ENCODE results near the gene WFDC12.
"Not testable (repeated sequence)": the region's sequence is repeated elsewhere in the genome, so short reads cannot be mapped to it uniquely, and the experiment has no call there.

The WFDC12 gene

GRCh38 chr20:45152405-45152804 lies 28.1 kb upstream of the WFDC12 start:
- no peaks in the 10 kb centered on the region for H3K4me1 ChIP-seq (ENCODE audit: control insufficient read depth in 1 of 2, insufficient read depth in 2 of 2, low read length in 2 of 2)
- H3K36me3 ChIP-seq (ENCODE audit: control insufficient read depth in 1 of 2, insufficient read depth in 2 of 2, low read length in 2 of 2) = no peaks in the 10 kb centered on the region
- peaks cover 1 to 6% of the 10 kb centered on the region in 2 donors for H3K9me3 ChIP-seq (ENCODE audit: control insufficient read depth in 1 of 2, low read length in 2 of 2)
- H3K9ac ChIP-seq (ENCODE audit: low read depth in 1 of 2, low read length in 2 of 2) = no peak overlapping the region
- no peak overlapping the region for H3K4me3 ChIP-seq (ENCODE audit: low read depth in 1 of 2, low read length in 2 of 2)
- no peak overlapping the region for H3K27ac ChIP-seq (ENCODE audit: low read depth, low read length)
- peaks cover 4 to 5% of the 10 kb centered on the region in 2 donors for H3K27me3 ChIP-seq (ENCODE audit: control insufficient read depth in 1 of 2, insufficient read depth in 2 of 2, low read length in 2 of 2)

- peaks cover 17 to 23% of the 10 kb centered on the region in 2 donors for H3K27me3 ChIP-seq (ENCODE audit: control insufficient read depth in 1 of 2, insufficient read depth in 2 of 2, low read length in 2 of 2)
- no peaks in the 10 kb centered on the region for H3K9me3 ChIP-seq (ENCODE audit: control insufficient read depth in 1 of 2, low read length in 2 of 2)
- H3K36me3 ChIP-seq (ENCODE audit: control insufficient read depth in 1 of 2, insufficient read depth in 2 of 2, low read length in 2 of 2) = no peaks in the 10 kb centered on the region
- no peak overlapping the region for H3K4me3 ChIP-seq (ENCODE audit: low read depth in 1 of 2, low read length in 2 of 2)
- no peak overlapping the region for H3K9ac ChIP-seq (ENCODE audit: low read depth in 1 of 2, low read length in 2 of 2)
- H3K27ac ChIP-seq (ENCODE audit: low read depth, low read length) = no peak overlapping the region
- no peaks in the 10 kb centered on the region for H3K4me1 ChIP-seq (ENCODE audit: control insufficient read depth in 1 of 2, insufficient read depth in 2 of 2, low read length in 2 of 2)
Measured at GRCh38 chr20:45149062-45149461, 24.8 kb upstream of the WFDC12 start.

- Histone ChIP-seq H3K27ac (ENCODE audit: low read depth, low read length) (no peak overlapping the region), H3K27me3 (ENCODE audit: control insufficient read depth in 1 of 2, insufficient read depth in 2 of 2, low read length in 2 of 2) (peaks cover 8 to 14% of the 10 kb centered on the region in 2 donors), H3K4me1 (ENCODE audit: control insufficient read depth in 1 of 2, insufficient read depth in 2 of 2, low read length in 2 of 2) (peaks cover 9 to 11% of the 10 kb centered on the region in 2 donors), H3K9me3 (ENCODE audit: control insufficient read depth in 1 of 2, low read length in 2 of 2) (no peaks in the 10 kb centered on the region), H3K36me3 (ENCODE audit: control insufficient read depth in 1 of 2, insufficient read depth in 2 of 2, low read length in 2 of 2) (no peaks in the 10 kb centered on the region), H3K4me3 (ENCODE audit: low read depth in 1 of 2, low read length in 2 of 2) (no peak overlapping the region), H3K9ac (ENCODE audit: low read depth in 1 of 2, low read length in 2 of 2) (no peak overlapping the region)
Measured at GRCh38 chr20:45140836-45141235, 16.6 kb upstream of the WFDC12 start.

GRCh38 chr20:45139733-45140375 lies 15.6 kb upstream of the WFDC12 start:
- H3K9ac ChIP-seq (ENCODE audit: low read depth in 1 of 2, low read length in 2 of 2); H3K27ac ChIP-seq (ENCODE audit: low read depth, low read length); H3K9me3 ChIP-seq (ENCODE audit: control insufficient read depth in 1 of 2, low read length in 2 of 2); H3K27me3 ChIP-seq (ENCODE audit: control insufficient read depth in 1 of 2, insufficient read depth in 2 of 2, low read length in 2 of 2); H3K4me3 ChIP-seq (ENCODE audit: low read depth in 1 of 2, low read length in 2 of 2); H3K36me3 ChIP-seq (ENCODE audit: control insufficient read depth in 1 of 2, insufficient read depth in 2 of 2, low read length in 2 of 2): not testable (repeated sequence)
- H3K4me1 ChIP-seq (ENCODE audit: control insufficient read depth in 1 of 2, insufficient read depth in 2 of 2, low read length in 2 of 2) = peaks cover 9 to 11% of the 10 kb centered on the region in 2 donors

GRCh38 chr20:45138561-45139300 lies 14.5 kb upstream of the WFDC12 start:
- no peak overlapping the region for H3K27ac ChIP-seq (ENCODE audit: low read depth, low read length)
- H3K36me3 ChIP-seq (ENCODE audit: control insufficient read depth in 1 of 2, insufficient read depth in 2 of 2, low read length in 2 of 2) = no peaks in the 10 kb centered on the region
- H3K4me3 ChIP-seq (ENCODE audit: low read depth in 1 of 2, low read length in 2 of 2) = peak overlapping the region in 1 of 2 donors; percentile 45
- H3K9ac ChIP-seq (ENCODE audit: low read depth in 1 of 2, low read length in 2 of 2) = no peak overlapping the region
- H3K4me1 ChIP-seq (ENCODE audit: control insufficient read depth in 1 of 2, insufficient read depth in 2 of 2, low read length in 2 of 2) = peaks cover 9 to 11% of the 10 kb centered on the region in 2 donors
- peaks cover 0 to 4% of the 10 kb centered on the region in 2 donors for H3K27me3 ChIP-seq (ENCODE audit: control insufficient read depth in 1 of 2, insufficient read depth in 2 of 2, low read length in 2 of 2)
- no peaks in the 10 kb centered on the region for H3K9me3 ChIP-seq (ENCODE audit: control insufficient read depth in 1 of 2, low read length in 2 of 2)

- H3K4me1 ChIP-seq (ENCODE audit: control insufficient read depth in 1 of 2, insufficient read depth in 2 of 2, low read length in 2 of 2) = peaks cover 9 to 11% of the 10 kb centered on the region in 2 donors
- no peaks in the 10 kb centered on the region for H3K36me3 ChIP-seq (ENCODE audit: control insufficient read depth in 1 of 2, insufficient read depth in 2 of 2, low read length in 2 of 2)
- H3K9me3 ChIP-seq (ENCODE audit: control insufficient read depth in 1 of 2, low read length in 2 of 2) = no peaks in the 10 kb centered on the region
- H3K27ac ChIP-seq (ENCODE audit: low read depth, low read length) = no peak overlapping the region
- no peak overlapping the region for H3K4me3 ChIP-seq (ENCODE audit: low read depth in 1 of 2, low read length in 2 of 2)
- no peak overlapping the region for H3K9ac ChIP-seq (ENCODE audit: low read depth in 1 of 2, low read length in 2 of 2)
- H3K27me3 ChIP-seq (ENCODE audit: control insufficient read depth in 1 of 2, insufficient read depth in 2 of 2, low read length in 2 of 2) = peaks cover 0 to 4% of the 10 kb centered on the region in 2 donors
Measured at GRCh38 chr20:45136911-45137310, 12.6 kb upstream of the WFDC12 start.

- Histone ChIP-seq H3K27me3 (ENCODE audit: control insufficient read depth in 1 of 2, insufficient read depth in 2 of 2, low read length in 2 of 2) (peaks cover 5 to 7% of the 10 kb centered on the region in 2 donors), H3K9ac (ENCODE audit: low read depth in 1 of 2, low read length in 2 of 2) (no peak overlapping the region), H3K36me3 (ENCODE audit: control insufficient read depth in 1 of 2, insufficient read depth in 2 of 2, low read length in 2 of 2) (no peaks in the 10 kb centered on the region), H3K4me3 (ENCODE audit: low read depth in 1 of 2, low read length in 2 of 2) (no peak overlapping the region), H3K9me3 (ENCODE audit: control insufficient read depth in 1 of 2, low read length in 2 of 2) (no peaks in the 10 kb centered on the region), H3K27ac (ENCODE audit: low read depth, low read length) (no peak overlapping the region), H3K4me1 (ENCODE audit: control insufficient read depth in 1 of 2, insufficient read depth in 2 of 2, low read length in 2 of 2) (no peaks in the 10 kb centered on the region)
Measured at GRCh38 chr20:45128099-45128498, 3.8 kb upstream of the WFDC12 start.

- no peaks in the 10 kb centered on the region for H3K36me3 ChIP-seq (ENCODE audit: control insufficient read depth in 1 of 2, insufficient read depth in 2 of 2, low read length in 2 of 2)
- peaks cover 3% of the 10 kb centered on the region in 2 donors for H3K27me3 ChIP-seq (ENCODE audit: control insufficient read depth in 1 of 2, insufficient read depth in 2 of 2, low read length in 2 of 2)
- H3K4me1 ChIP-seq (ENCODE audit: control insufficient read depth in 1 of 2, insufficient read depth in 2 of 2, low read length in 2 of 2) = no peaks in the 10 kb centered on the region
- H3K9ac ChIP-seq (ENCODE audit: low read depth in 1 of 2, low read length in 2 of 2) = no peak overlapping the region
- H3K27ac ChIP-seq (ENCODE audit: low read depth, low read length) = no peak overlapping the region
- no peak overlapping the region for H3K4me3 ChIP-seq (ENCODE audit: low read depth in 1 of 2, low read length in 2 of 2)
- no peaks in the 10 kb centered on the region for H3K9me3 ChIP-seq (ENCODE audit: control insufficient read depth in 1 of 2, low read length in 2 of 2)
Measured at GRCh38 chr20:45121388-45121787, 2.9 kb downstream of the WFDC12 start.

- Histone ChIP-seq H3K27me3 (ENCODE audit: control insufficient read depth in 1 of 2, insufficient read depth in 2 of 2, low read length in 2 of 2) (peaks cover 3 to 5% of the 10 kb centered on the region in 2 donors), H3K9ac (ENCODE audit: low read depth in 1 of 2, low read length in 2 of 2) (no peak overlapping the region), H3K36me3 (ENCODE audit: control insufficient read depth in 1 of 2, insufficient read depth in 2 of 2, low read length in 2 of 2) (no peaks in the 10 kb centered on the region), H3K4me3 (ENCODE audit: low read depth in 1 of 2, low read length in 2 of 2) (no peak overlapping the region), H3K4me1 (ENCODE audit: control insufficient read depth in 1 of 2, insufficient read depth in 2 of 2, low read length in 2 of 2) (no peaks in the 10 kb centered on the region), H3K9me3 (ENCODE audit: control insufficient read depth in 1 of 2, low read length in 2 of 2) (no peaks in the 10 kb centered on the region), H3K27ac (ENCODE audit: low read depth, low read length) (no peak overlapping the region)
Measured at GRCh38 chr20:45119556-45120266, 4.6 kb downstream of the WFDC12 start.

GRCh38 chr20:45118028-45118427 lies 6.2 kb downstream of the WFDC12 start:
- no peak overlapping the region for H3K27ac ChIP-seq (ENCODE audit: low read depth, low read length)
- peaks cover 0 to 5% of the 10 kb centered on the region in 2 donors for H3K27me3 ChIP-seq (ENCODE audit: control insufficient read depth in 1 of 2, insufficient read depth in 2 of 2, low read length in 2 of 2)
- H3K4me1 ChIP-seq (ENCODE audit: control insufficient read depth in 1 of 2, insufficient read depth in 2 of 2, low read length in 2 of 2) = no peaks in the 10 kb centered on the region
- no peak overlapping the region for H3K4me3 ChIP-seq (ENCODE audit: low read depth in 1 of 2, low read length in 2 of 2)
- no peaks in the 10 kb centered on the region for H3K36me3 ChIP-seq (ENCODE audit: control insufficient read depth in 1 of 2, insufficient read depth in 2 of 2, low read length in 2 of 2)
- no peaks in the 10 kb centered on the region for H3K9me3 ChIP-seq (ENCODE audit: control insufficient read depth in 1 of 2, low read length in 2 of 2)
- H3K9ac ChIP-seq (ENCODE audit: low read depth in 1 of 2, low read length in 2 of 2) = no peak overlapping the region

Data from duodenal mucosa (tissue), 2 donors.